Parathyroid adenoma (tissue), 2 donors: ENCODE data around the gene NRXN3.

Experiments
- H2AFZ ChIP-seq: fragments of 300-600 bp; sonication (generic); one replicate; pipeline ENCODE4 v1.7.0; 2017; ENCODE audit warnings: antibody characterized with exemption, mild to moderate bottlenecking
- H3K27ac ChIP-seq: fragments of 300-600 bp; sonication (generic); one replicate; pipeline ENCODE4 v1.7.0; 2017
- H3K27me3 ChIP-seq: fragments of 300-600 bp; sonication (generic); one replicate; pipeline ENCODE4 v1.7.0; 2017; ENCODE audit warnings: low read length; ENCODE audit not compliant: control insufficient read depth, insufficient read depth
- H3K36me3 ChIP-seq: fragments of 300-600 bp; sonication (generic); one replicate; pipeline ENCODE4 v1.7.0; 2017; ENCODE audit warnings: low read length; ENCODE audit not compliant: control insufficient read depth, insufficient read depth
- H3K4me1 ChIP-seq: fragments of 300-600 bp; sonication (generic); one replicate; pipeline ENCODE4 v1.7.0; 2017; ENCODE audit warnings: control low read depth
- H3K4me2 ChIP-seq: fragments of 300-600 bp; sonication (generic); one replicate; pipeline ENCODE4 v1.7.0; 2017; ENCODE audit warnings: low read length
- H3K4me3 ChIP-seq: fragments of 300-600 bp; sonication (generic); one replicate; pipeline ENCODE4 v1.7.0; 2017; ENCODE audit warnings: low read depth, low read length
- H3K79me2 ChIP-seq: fragments of 300-600 bp; sonication (generic); one replicate; pipeline ENCODE4 v1.7.0; 2017; ENCODE audit warnings: control low read depth
- H3K9ac ChIP-seq: fragments of 300-600 bp; sonication (generic); one replicate; pipeline ENCODE4 v1.7.0; 2017; ENCODE audit warnings: mild to moderate bottlenecking
- H3K9me3 ChIP-seq: fragments of 300-600 bp; sonication (generic); one replicate; pipeline ENCODE4 v1.7.0; 2017; ENCODE audit warnings: low read length; ENCODE audit not compliant: control insufficient read depth
- TF ChIP-seq, protein P1 (sequence below): fragments of 300-600 bp; sonication (generic); IDR thresholded peaks from one replicate; pipeline ENCODE4 v1.7.0; 2017; ENCODE audit warnings: antibody characterized with exemption, mild to moderate bottlenecking
- donor health status: primary hyperparathyroidism.

The NRXN3 gene

DNA sequence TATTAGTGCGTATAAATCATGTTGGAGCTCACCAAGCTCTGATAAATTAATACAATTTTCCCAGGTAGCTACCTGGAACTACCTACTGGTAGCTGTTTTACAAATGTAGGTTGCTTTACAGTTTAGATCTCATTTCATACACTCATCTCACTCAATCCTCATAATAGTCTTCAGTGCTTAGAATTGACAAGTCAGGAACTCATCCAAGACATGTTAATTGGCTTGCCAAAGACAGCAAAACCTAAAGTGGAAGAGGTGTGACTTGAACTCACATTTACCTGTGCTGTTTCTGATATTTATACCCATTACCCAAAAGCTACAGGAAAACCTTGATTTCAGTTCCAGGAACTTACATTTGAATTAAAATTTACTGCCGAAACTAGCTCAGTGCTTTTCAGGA, 1744.4 kb downstream of the NRXN3 start:
- Histone ChIP-seq H3K9ac (no peak overlapping the region), H3K27ac (no peak overlapping the region), H3K36me3 (no peaks in the 10 kb centered on the region), H3K4me3 (no peak overlapping the region), H2AFZ (no peak overlapping the region), H3K4me1 (no peaks in the 10 kb centered on the region), H3K4me2 (no peak overlapping the region), H3K79me2 (no peaks in the 10 kb centered on the region), H3K27me3 (no peaks in the 10 kb centered on the region), H3K9me3 (no peaks in the 10 kb centered on the region)
- TF ChIP-seq, protein P1, sequence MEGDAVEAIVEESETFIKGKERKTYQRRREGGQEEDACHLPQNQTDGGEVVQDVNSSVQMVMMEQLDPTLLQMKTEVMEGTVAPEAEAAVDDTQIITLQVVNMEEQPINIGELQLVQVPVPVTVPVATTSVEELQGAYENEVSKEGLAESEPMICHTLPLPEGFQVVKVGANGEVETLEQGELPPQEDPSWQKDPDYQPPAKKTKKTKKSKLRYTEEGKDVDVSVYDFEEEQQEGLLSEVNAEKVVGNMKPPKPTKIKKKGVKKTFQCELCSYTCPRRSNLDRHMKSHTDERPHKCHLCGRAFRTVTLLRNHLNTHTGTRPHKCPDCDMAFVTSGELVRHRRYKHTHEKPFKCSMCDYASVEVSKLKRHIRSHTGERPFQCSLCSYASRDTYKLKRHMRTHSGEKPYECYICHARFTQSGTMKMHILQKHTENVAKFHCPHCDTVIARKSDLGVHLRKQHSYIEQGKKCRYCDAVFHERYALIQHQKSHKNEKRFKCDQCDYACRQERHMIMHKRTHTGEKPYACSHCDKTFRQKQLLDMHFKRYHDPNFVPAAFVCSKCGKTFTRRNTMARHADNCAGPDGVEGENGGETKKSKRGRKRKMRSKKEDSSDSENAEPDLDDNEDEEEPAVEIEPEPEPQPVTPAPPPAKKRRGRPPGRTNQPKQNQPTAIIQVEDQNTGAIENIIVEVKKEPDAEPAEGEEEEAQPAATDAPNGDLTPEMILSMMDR, result no peak

DNA sequence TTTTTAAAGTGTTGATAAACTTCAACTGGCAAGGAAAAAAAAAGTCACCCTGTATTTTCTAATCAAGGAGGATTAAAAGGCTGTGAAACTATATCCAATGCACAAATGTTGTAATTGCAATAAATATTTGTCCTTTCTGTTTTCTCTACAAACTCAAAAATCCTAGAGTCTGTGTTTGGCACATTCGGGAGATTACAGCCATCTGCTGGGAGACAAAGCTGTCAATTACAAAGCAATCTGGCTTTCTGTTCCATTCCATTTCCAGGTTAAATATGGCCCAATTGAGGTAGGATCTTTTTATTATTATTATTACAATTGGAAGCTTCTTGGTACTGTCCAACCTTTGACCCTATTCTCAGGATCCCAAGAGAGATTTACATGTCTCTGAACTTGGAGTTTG, 1745.2 kb downstream of the NRXN3 start:
- no peak overlapping the region for H2AFZ ChIP-seq
- TF ChIP-seq, protein P1, result no peak
- H3K4me1 ChIP-seq, result no peaks in the 10 kb centered on the region
- H3K36me3 ChIP-seq, result no peaks in the 10 kb centered on the region
- H3K27me3 ChIP-seq, result no peaks in the 10 kb centered on the region
- H3K9ac ChIP-seq, result no peak overlapping the region
- no peaks in the 10 kb centered on the region for H3K79me2 ChIP-seq
- no peak overlapping the region for H3K27ac ChIP-seq
- no peak overlapping the region for H3K4me2 ChIP-seq
- H3K4me3 ChIP-seq, result no peak overlapping the region
- no peaks in the 10 kb centered on the region for H3K9me3 ChIP-seq

DNA sequence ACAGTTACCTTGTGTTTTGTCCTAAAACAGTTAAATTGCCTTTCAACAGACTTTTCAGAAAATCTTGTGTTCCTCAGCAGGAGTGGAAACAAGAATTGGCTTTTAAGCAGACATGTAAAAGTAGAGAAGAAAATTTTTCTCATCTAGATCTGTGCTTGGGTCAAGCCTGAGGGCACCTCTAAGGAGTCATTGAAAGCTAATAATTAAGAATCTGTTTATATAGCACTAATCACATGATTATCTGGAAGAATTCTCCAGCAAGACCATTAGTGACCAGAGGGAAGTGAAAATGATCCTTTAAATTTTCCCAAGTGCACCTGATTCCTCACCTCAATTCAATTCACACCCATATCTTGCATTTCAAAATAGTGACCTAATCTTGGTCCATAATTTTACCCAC, 1746.1 kb downstream of the NRXN3 start:
- H3K36me3 ChIP-seq, result no peaks in the 10 kb centered on the region
- H3K9ac ChIP-seq, result no peak overlapping the region
- no peaks in the 10 kb centered on the region for H3K79me2 ChIP-seq

DNA sequence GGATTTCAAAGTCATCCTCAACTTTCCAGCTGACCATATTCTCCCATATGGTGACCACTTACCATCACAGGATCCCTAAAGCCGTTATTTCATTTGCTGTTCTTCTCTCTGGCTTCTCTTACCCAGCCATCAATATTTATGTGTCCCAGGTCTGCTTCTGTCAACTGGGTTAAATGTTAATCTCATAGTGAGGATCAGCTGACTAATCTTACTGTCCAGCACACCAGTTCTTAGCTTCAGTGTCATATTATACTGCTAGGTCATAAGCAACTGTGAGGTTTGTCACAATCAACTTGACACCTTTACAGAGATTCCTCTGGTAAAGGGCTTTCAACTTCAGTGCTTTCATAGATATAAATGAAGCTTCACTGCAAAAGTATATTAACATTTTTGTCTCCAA, 1746.7 kb downstream of the NRXN3 start:
- Histone ChIP-seq H3K9ac (no peak overlapping the region), H3K9me3 (no peaks in the 10 kb centered on the region), H3K4me3 (no peak overlapping the region), H2AFZ (no peak overlapping the region), H3K27ac (no peak overlapping the region), H3K79me2 (no peaks in the 10 kb centered on the region), H3K4me1 (no peaks in the 10 kb centered on the region), H3K36me3 (no peaks in the 10 kb centered on the region), H3K4me2 (no peak overlapping the region), H3K27me3 (no peaks in the 10 kb centered on the region)
- TF ChIP-seq, protein P1, result no peak

More for the DNA sequence above, 1746.1 kb downstream of the NRXN3 start:
- H3K4me2 ChIP-seq, result no peak overlapping the region
- H2AFZ ChIP-seq, result no peak overlapping the region
- H3K4me1 ChIP-seq, result no peaks in the 10 kb centered on the region
- no peaks in the 10 kb centered on the region for H3K27me3 ChIP-seq
- H3K9me3 ChIP-seq, result no peaks in the 10 kb centered on the region
- no peak overlapping the region for H3K27ac ChIP-seq
- H3K4me3 ChIP-seq, result no peak overlapping the region
- TF ChIP-seq, protein P1, result no peak
